GM12892 (cell line): ENCODE data around the gene PPDPF.

ENCODE experiments used
- POLR2A ChIP-seq: IDR thresholded peaks from 2 replicates; pipeline ENCODE4 v1.6.1; 2011; ENCODE audit warnings: low read depth, low read length, control low read depth
- POLR2AphosphoS5 ChIP-seq: IDR thresholded peaks from 2 replicates; pipeline ENCODE4 v1.6.1; 2011; ENCODE audit warnings: low read depth, low read length, control low read depth

- TF ChIP-seq POLR2A (no peak), POLR2AphosphoS5 (no peak)
These were observed 48.7 kb downstream of the PPDPF start for GRCh38 chr20:63568986-63569949.
